H1 (cell line): ENCODE data around the gene MTFR1L. TPM values are rescaled to one million over a fixed set of nuclear protein-coding genes. Genes with fewer than 3 reads are reported as not detected.

Experiments
- CTCF ChIA-PET: fragments of 300-600 bp; sonication (Branson Sonifier 250); formaldehyde crosslinking; loops from one replicate; lab custom pipeline; 2021; ENCODE audit not compliant: partially characterized antibody; lab: Charles Lee
- POLR2A ChIA-PET: fragments of 300-600 bp; sonication (Branson Sonifier 250); formaldehyde crosslinking; loops from one replicate; lab custom pipeline; 2021; ENCODE audit warnings: inconsistent platforms; ENCODE audit not compliant: partially characterized antibody; lab: Charles Lee
- DNase-seq, 2 experiments: peaks; one replicate each; pipeline versions ENCODE4 v3.0.0 to v3.0.0-alpha.2; 2010 to 2022; ENCODE audit warnings: low spot score in 2 of 2, low read depth in 1 of 2, mixed read lengths in 1 of 2
- FAIRE-seq: peaks from 2 replicates; lab custom pipeline; 2011; peaks lifted over from hg19 to GRCh38; lab: Jason Lieb, UNC
- H2AFZ ChIP-seq: 2 replicates; pipeline ENCODE4 v1.8.1; 2012; ENCODE audit warnings: low read length, inconsistent platforms
- H2AK5ac ChIP-seq: 2 replicates; pipeline ENCODE4 v1.6.1; 2013; ENCODE audit warnings: low read depth, low read length
- H2BK120ac ChIP-seq: replicated peaks from 2 replicates; pipeline ENCODE3; 2013; ENCODE audit warnings: low read depth, low read length, inconsistent platforms
- H2BK12ac ChIP-seq: 2 replicates; pipeline ENCODE4 v1.6.1; 2013; ENCODE audit warnings: low read depth, low read length
- H2BK15ac ChIP-seq: 2 replicates; pipeline ENCODE4 v1.6.1; 2013; ENCODE audit warnings: low read length
- H2BK20ac ChIP-seq: 2 replicates; pipeline ENCODE4 v1.6.1; 2013; ENCODE audit warnings: low read length
- H2BK5ac ChIP-seq: 2 replicates; pipeline ENCODE4 v1.6.1; 2013; ENCODE audit warnings: low read depth, low read length
- H3K14ac ChIP-seq: 2 replicates; pipeline ENCODE4 v1.6.1; 2013; ENCODE audit warnings: inconsistent platforms; ENCODE audit not compliant: insufficient read length
- H3K18ac ChIP-seq: 2 replicates; pipeline ENCODE4 v1.6.1; 2013; ENCODE audit warnings: low read length; ENCODE audit errors: extremely low read depth
- H3K23ac ChIP-seq: 2 replicates; pipeline ENCODE4 v1.6.1; 2013; ENCODE audit warnings: inconsistent platforms; ENCODE audit not compliant: insufficient read length
- H3K23me2 ChIP-seq: 2 replicates; pipeline ENCODE4 v1.6.1; 2013; ENCODE audit warnings: low read depth, low read length
- H3K27ac ChIP-seq: 2 replicates; pipeline ENCODE4 v1.6.1; 2011; ENCODE audit warnings: low read depth, low read length, inconsistent platforms
- H3K27me3 ChIP-seq, 4 experiments: replicated peaks in 1 of 4; 1 replicate in 1 of 4; 2 replicates in 3 of 4; pipeline versions ENCODE4 v1.6.1 to v1.8.1; 2011 to 2013; ENCODE audit warnings: low read length in 3 of 4, mild to moderate bottlenecking in 3 of 4, inconsistent platforms in 2 of 4, mixed read lengths in 2 of 4, moderate library complexity in 1 of 4; ENCODE audit not compliant: control insufficient read depth in 3 of 4, insufficient read depth in 3 of 4; ENCODE audit errors: extremely low read depth in 1 of 4
- H3K36me3 ChIP-seq, 4 experiments: 2 replicates each; pipeline versions ENCODE4 v1.6.1 to v1.8.1; 2011 to 2013; ENCODE audit warnings: mild to moderate bottlenecking in 4 of 4, low read length in 3 of 4, moderate library complexity in 2 of 4, control low read depth in 1 of 4, inconsistent platforms in 1 of 4; ENCODE audit not compliant: insufficient read depth in 4 of 4, control insufficient read depth in 2 of 4
- H3K4ac ChIP-seq: replicated peaks from 2 replicates; pipeline ENCODE3; 2013; ENCODE audit warnings: low read length, low read depth, mixed read lengths, inconsistent platforms; ENCODE audit not compliant: insufficient read length
- H3K4me1 ChIP-seq, 4 experiments: replicated peaks in 1 of 4; 1 replicate in 1 of 4; 2 replicates in 3 of 4; pipeline versions ENCODE4 v1.6.1 to v1.8.1; 2011 to 2013; ENCODE audit warnings: low read length in 3 of 4, inconsistent platforms in 2 of 4, mixed read lengths in 1 of 4; ENCODE audit not compliant: insufficient read depth in 4 of 4, control insufficient read depth in 3 of 4
- H3K4me2 ChIP-seq, 2 experiments: 2 replicates each; pipeline versions ENCODE4 v1.6.1 to v1.8.1; 2011 to 2013; ENCODE audit warnings: low read depth in 2 of 2, low read length in 2 of 2, control low read depth in 1 of 2, inconsistent platforms in 1 of 2, mild to moderate bottlenecking in 1 of 2; ENCODE audit not compliant: insufficient read depth in 1 of 2
- H3K4me3 ChIP-seq, 4 experiments: fragments of 200-600, 300-600 bp in 1 of 4; sonication (generic), shearing (Covaris generic), sonication (Bioruptor Twin) in 1 of 4; 2 replicates each; pipeline versions ENCODE4 v1.5.1 to v1.8.1; 2011 to 2016; ENCODE audit warnings: low read length in 4 of 4, low read depth in 3 of 4, control low read depth in 2 of 4, inconsistent platforms in 2 of 4, mild to moderate bottlenecking in 2 of 4, mixed read lengths in 1 of 4, moderate library complexity in 1 of 4; ENCODE audit not compliant: insufficient read depth in 2 of 4; ENCODE audit errors: extremely low read depth in 1 of 4
- H3K56ac ChIP-seq: replicated peaks from 2 replicates; pipeline ENCODE3; 2013; ENCODE audit warnings: low read depth, mild to moderate bottlenecking, mixed read lengths, low read length, inconsistent platforms; ENCODE audit not compliant: insufficient read length
- H3K79me1 ChIP-seq: 2 replicates; pipeline ENCODE4 v1.6.1; 2013; ENCODE audit warnings: low read depth, low read length, control low read depth
- H3K79me2 ChIP-seq, 2 experiments: 2 replicates each; pipeline versions ENCODE4 v1.6.1 to v1.8.1; 2012 to 2013; ENCODE audit warnings: low read length in 2 of 2, mild to moderate bottlenecking in 2 of 2, inconsistent platforms in 1 of 2; ENCODE audit not compliant: insufficient read depth in 2 of 2, control insufficient read depth in 1 of 2
- H3K9ac ChIP-seq, 4 experiments: replicated peaks in 1 of 4; 1 replicate in 1 of 4; 2 replicates in 3 of 4; pipeline versions ENCODE4 v1.6.1 to v1.8.1; 2011 to 2013; ENCODE audit warnings: low read depth in 3 of 4, low read length in 3 of 4, control low read depth in 2 of 4, mild to moderate bottlenecking in 2 of 4, moderate library complexity in 2 of 4, inconsistent platforms in 1 of 4; ENCODE audit errors: extremely low read depth in 1 of 4
- H3K9me3 ChIP-seq, 2 experiments: 2 replicates each; pipeline versions ENCODE4 v1.6.1 to v1.8.1; 2012 to 2013; ENCODE audit warnings: mild to moderate bottlenecking in 2 of 2, moderate library complexity in 2 of 2, control low read depth in 1 of 2, inconsistent platforms in 1 of 2, low read depth in 1 of 2, low read length in 1 of 2, mixed read lengths in 1 of 2; ENCODE audit not compliant: insufficient read depth in 2 of 2
- H4K20me1 ChIP-seq, 2 experiments: replicated peaks in 1 of 2; 2 replicates each; pipeline versions ENCODE3 to v1.8.1; 2011 to 2013; ENCODE audit warnings: inconsistent platforms in 2 of 2, low read length in 2 of 2, mild to moderate bottlenecking in 1 of 2; ENCODE audit not compliant: insufficient read depth in 2 of 2, control insufficient read depth in 1 of 2
- H4K5ac ChIP-seq: 2 replicates; pipeline ENCODE4 v1.6.1; 2013; ENCODE audit warnings: low read length, low read depth, mixed read lengths, inconsistent platforms; ENCODE audit not compliant: insufficient read length
- H4K8ac ChIP-seq: 2 replicates; pipeline ENCODE4 v1.8.0; 2013; ENCODE audit warnings: mild to moderate bottlenecking, moderate library complexity, low read length, inconsistent platforms; ENCODE audit not compliant: insufficient read depth; ENCODE audit errors: extremely low read depth
- H4K91ac ChIP-seq: replicated peaks from 2 replicates; pipeline ENCODE3; 2013; ENCODE audit warnings: low read length, mixed read lengths, inconsistent platforms; ENCODE audit not compliant: insufficient read length
- CBX8 ChIP-seq: fragments of 300-800, 300-1000 bp; sonication (generic); IDR thresholded peaks from 2 replicates; pipeline ENCODE4 v1.7.1; 2016; ENCODE audit warnings: low read depth, low read length, borderline replicate concordance
- CHD2 ChIP-seq: IDR thresholded peaks from 2 replicates; pipeline ENCODE4 v1.6.1; 2012; ENCODE audit warnings: low read length, improper control_type of control experiment
- TAF1 ChIP-seq: IDR thresholded peaks from 2 replicates; pipeline ENCODE4 v1.6.1; 2011; ENCODE audit warnings: mild to moderate bottlenecking, low read depth, low read length
- YY1 ChIP-seq: IDR thresholded peaks from 2 replicates; pipeline ENCODE4 v1.6.1; 2011; ENCODE audit warnings: low read depth, mild to moderate bottlenecking, low read length
- WGBS, 2 experiments: shearing (Covaris generic) in 1 of 2; methylation state at CpG; one replicate each; pipeline versions ENCODE4 v1.1.6 to v1.1.7; 2013 to 2015; ENCODE audit warnings: low lambda C conversion rate in 2 of 2, mixed read lengths in 2 of 2, inconsistent platforms in 1 of 2, low coverage in 1 of 2, missing lambda C conversion rate in 1 of 2; ENCODE audit not compliant: insufficient replicate concordance in 2 of 2, insufficient coverage in 1 of 2, insufficient read length in 1 of 2; ENCODE audit errors: extremely low coverage in 1 of 2, missing lambda C conversion rate in 1 of 2; 5-methylcytosine and 5-hydroxymethylcytosine counted together
- polyA plus RNA-seq, 7 experiments: library from polyadenylated mRNA; depleted of rRNA in 3 of 7; stranded (reverse) in 5 of 7; unstranded in 2 of 7; fragments of >200 nt in 5 of 7; fragments of 200-250 nt in 2 of 7; gene quantifications; 1 replicate in 5 of 7; 2 replicates in 1 of 7; 4 replicates in 1 of 7; pipeline versions ENCODE4 v1.2.1 to v1.2.3, GENCODE V29; 2011 to 2013; ENCODE audit warnings: missing spikeins in 2 of 7, mixed read lengths in 2 of 7
- total RNA-seq: library from RNA; stranded (reverse); fragmentation: NEBNext Ultra II Directional; extraction: Animal tissue kit (Norgen Biotek cat#: 25700); gene quantifications from 2 replicates; pipeline ENCODE4 v1.2.1, GENCODE V29; 2021
- TF ChIP-seq, protein P1 (sequence below): IDR thresholded peaks from 2 replicates; pipeline ENCODE4 v1.6.1; 2011; ENCODE audit warnings: low read length, improper control_type of control experiment

Gene MTFR1L
- total and polyA plus RNA-seq, 2 of the 8 experiments (the other 6 are each of a cell fraction or from before 2014, with no cell fraction given): 20.8 to 23.1 TPM

GRCh38 chr1:25866288-25866687 lies 46.5 kb downstream of the MTFR1L start:
- H4K5ac ChIP-seq: no peak overlapping the region
- H2BK20ac ChIP-seq: no peak overlapping the region
- H2AFZ ChIP-seq: no peak overlapping the region
- WGBS, 2 experiments: 93% methylated on average over 1 of the region's 1 CpG; no CpG with 5 or more reads in 1 of the 2 experiments
- no peak overlapping the region for H4K91ac ChIP-seq
- H4K20me1 ChIP-seq: peaks cover 0 to 1% of the 10 kb centered on the region in 2 experiments
- no peak overlapping the region for H3K23ac ChIP-seq
- CTCF ChIA-PET: interaction anchor here (1.4 to 2.4 kb wide), 2 partner anchors 24 to 30 kb away, joined by 3 to 11 read pairs; no protein-coding TSS in a partner anchor
- no peaks in the 10 kb centered on the region for H3K23me2 ChIP-seq
- no peak overlapping the region for H3K14ac ChIP-seq
- H2AK5ac ChIP-seq: no peak overlapping the region
- TF ChIP-seq CHD2: no peak
- TF ChIP-seq YY1: no peak
- TF ChIP-seq CBX8: no peak
- TF ChIP-seq TAF1: no peak
- TF ChIP-seq, protein P1, sequence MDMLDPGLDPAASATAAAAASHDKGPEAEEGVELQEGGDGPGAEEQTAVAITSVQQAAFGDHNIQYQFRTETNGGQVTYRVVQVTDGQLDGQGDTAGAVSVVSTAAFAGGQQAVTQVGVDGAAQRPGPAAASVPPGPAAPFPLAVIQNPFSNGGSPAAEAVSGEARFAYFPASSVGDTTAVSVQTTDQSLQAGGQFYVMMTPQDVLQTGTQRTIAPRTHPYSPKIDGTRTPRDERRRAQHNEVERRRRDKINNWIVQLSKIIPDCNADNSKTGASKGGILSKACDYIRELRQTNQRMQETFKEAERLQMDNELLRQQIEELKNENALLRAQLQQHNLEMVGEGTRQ: no peak
- TF ChIP-seq, all 59 proteins: peak for 0
- Histone ChIP-seq H3K79me2 (no peaks in the 10 kb centered on the region), H3K56ac (no peak overlapping the region), H4K8ac (no peak overlapping the region), H2BK15ac (no peak overlapping the region), H2BK120ac (no peak overlapping the region), H2BK12ac (no peak overlapping the region), H3K79me1 (no peaks in the 10 kb centered on the region), H3K9ac (no peak overlapping the region), H3K4me1 (peaks cover 3 to 12% (median 9%) of the 10 kb centered on the region in 4 experiments), H3K4me3 (no peak overlapping the region), H2BK5ac (no peak overlapping the region), H3K27ac (no peak overlapping the region), H3K36me3 (peaks cover 0 to 8% (median 1%) of the 10 kb centered on the region in 4 experiments; a peak in 3 of 8 replicates), H3K4me2 (no peak overlapping the region), H3K27me3 (no peaks in the 10 kb centered on the region), H3K18ac (no peak overlapping the region), H3K4ac (no peak overlapping the region), H3K9me3 (no peaks in the 10 kb centered on the region)
- no peak for FAIRE-seq
- POLR2A ChIA-PET: interaction anchor here (1.4 to 2.6 kb wide), 3 partner anchors 9 to 34 kb away, joined by 3 to 10 read pairs (median 7); partner anchors contain the start of gene PAQR7
- DNase-seq: no peak
